DMS79 treated with DMSO at 0.1 percent for 48 hours (cell line): ENCODE data around the gene TTC9B.

Experiments used
- DNase-seq: peaks from one replicate; lab custom pipeline; 2025; lab: John Stamatoyannopoulos, UW

TTC9B gene

GRCh38 chr19:40247735-40248262 is 29.6 kb upstream of the TTC9B start:
- no peak for DNase-seq

DNA sequence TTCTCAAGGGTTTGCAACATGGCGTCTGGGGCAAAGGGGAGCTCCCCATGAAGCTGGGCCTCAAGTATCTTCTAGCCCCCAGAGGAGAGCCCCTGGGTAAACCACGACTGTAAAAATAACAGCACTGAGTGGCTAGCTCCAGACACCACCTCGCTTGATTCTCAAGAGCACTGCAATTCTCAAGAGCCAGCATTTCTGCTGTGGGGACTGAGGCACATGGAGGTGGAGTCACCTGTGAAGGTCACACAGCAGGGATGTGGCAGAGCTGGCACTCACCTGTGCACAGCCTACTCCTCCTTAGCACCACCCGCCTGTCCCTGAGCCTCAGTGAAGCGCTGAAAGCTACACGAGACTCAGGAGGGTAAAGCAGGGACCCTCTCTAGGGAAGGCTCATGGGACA is 29.0 kb upstream of the TTC9B start:
- DNase-seq, result peak; percentile 48

GRCh38 chr19:40246292-40247073 is 28.3 kb upstream of the TTC9B start:
- no peak for DNase-seq

DNA sequence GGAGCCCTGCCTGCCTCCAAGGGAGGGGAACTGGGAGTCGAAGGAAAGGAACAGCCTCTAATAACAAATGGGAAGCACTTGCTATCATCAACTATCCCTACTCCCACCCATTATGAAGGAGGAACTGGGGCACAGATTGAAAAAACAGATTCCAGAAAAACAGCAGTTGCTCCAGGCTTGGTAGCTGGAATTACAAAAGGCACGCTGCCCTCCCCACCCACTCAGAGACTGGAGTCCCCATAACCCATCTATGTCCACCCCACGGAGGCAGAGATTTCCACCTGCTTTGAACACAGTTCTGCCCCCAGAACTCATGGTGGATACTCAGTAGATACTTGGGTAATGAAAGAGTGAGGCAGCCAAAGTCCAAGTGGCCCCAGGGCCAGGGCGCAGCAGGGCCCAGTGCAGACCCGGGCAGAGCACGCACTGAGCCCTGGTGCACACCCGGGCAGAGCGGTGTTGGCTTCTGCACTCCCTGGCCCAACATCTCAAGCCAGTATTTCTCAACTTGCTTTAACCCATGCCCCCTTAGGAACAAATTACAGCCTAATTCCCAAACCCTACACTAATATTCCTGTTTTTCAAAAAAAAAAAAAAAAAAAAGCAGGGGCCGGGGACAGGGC is 27.4 kb upstream of the TTC9B start:
- DNase-seq, result no peak

GRCh38 chr19:40244579-40245317 is 26.6 kb upstream of the TTC9B start:
- DNase-seq, result no peak

DNA sequence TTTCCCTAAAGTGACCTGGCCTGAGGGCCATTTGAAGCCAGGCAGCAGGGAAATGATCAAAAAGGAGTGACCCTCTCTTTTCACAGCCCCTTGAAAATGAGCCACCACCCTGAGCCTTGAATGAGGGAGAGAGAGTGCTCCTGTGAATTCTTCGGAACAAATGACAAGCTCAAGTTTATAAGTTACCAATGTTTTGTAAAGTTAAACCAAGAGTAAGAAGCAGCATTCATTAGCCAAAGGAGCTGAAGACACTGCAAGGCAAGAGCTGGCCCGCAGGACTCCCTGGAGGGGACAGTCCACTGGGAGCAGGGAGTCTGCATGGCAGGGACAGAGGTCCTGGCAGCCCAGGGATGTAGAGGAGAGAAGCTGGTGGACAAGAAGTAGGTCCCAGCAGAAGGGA is 25.0 kb upstream of the TTC9B start:
- no peak for DNase-seq

DNA sequence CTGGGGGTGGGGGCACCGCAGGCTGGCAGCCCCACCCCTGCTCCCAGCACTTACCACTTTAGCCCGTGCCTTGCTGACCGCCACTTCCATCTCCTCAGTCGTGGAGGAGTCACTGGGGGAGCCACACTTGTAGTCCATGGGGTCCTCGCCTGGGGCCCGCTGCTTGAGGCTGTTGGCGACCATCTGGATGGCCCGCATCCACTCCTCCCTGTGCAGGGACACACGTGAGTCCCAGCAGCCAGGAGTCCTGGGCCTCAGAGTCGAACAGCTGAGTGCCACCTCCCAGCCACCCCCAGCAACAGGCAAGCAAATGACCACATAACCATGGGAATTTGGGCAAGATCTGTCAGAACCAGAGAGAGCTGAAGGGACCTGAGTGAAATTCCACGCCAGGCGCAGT is 24.3 kb upstream of the TTC9B start:
- no peak for DNase-seq

- DNase-seq, result no peak
These were observed 23.7 kb upstream of the TTC9B start for GRCh38 chr19:40241809-40242384.

GRCh38 chr19:40241125-40241808 is 23.1 kb upstream of the TTC9B start:
- DNase-seq, result no peak

GRCh38 chr19:40240332-40240731 is 22.1 kb upstream of the TTC9B start:
- no peak for DNase-seq

GRCh38 chr19:40239415-40240226 is 21.4 kb upstream of the TTC9B start:
- DNase-seq, result no peak

DNA sequence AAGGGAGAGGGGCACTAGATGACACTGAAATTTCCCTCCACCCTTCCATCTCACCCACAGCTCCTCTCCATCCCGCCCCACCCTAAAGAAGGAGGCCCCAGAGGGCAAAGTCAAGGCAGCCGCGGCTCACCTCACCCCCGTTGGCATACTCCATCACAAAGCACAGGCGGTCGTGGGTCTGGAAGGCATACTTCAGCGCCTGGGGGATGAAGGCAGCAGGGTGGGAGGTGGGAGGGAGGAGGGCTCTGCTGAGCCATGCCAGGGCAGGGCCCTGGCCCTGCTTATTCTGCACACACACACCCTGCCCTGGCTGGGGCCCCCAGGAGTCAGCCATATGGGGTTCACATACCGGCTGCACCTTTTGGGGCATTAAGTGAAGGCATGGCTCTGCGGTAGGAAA is 20.6 kb upstream of the TTC9B start:
- DNase-seq, result no peak

DNA sequence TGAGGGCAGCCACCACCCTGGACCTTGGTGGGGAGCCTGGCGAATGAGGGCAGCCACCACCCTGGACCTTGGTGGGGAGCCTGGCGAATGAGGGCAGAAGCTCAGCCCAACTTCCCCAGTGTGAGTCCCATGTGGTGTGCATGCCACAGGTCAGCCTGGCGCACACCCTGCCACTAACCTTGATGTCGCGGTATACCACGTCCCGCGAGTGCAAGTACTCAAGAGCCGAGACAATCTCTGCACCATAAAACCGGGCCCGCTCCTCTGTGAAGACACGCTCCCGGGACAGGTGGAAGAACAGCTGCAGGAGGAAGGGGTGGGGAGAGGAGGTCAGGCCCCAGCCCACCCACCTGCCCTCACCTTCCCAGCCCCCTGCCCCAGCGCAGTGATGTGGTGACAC is 19.6 kb upstream of the TTC9B start:
- DNase-seq, result no peak

- no peak for DNase-seq
These were observed 18.2 kb upstream of the TTC9B start for GRCh38 chr19:40236366-40236765.

DNA sequence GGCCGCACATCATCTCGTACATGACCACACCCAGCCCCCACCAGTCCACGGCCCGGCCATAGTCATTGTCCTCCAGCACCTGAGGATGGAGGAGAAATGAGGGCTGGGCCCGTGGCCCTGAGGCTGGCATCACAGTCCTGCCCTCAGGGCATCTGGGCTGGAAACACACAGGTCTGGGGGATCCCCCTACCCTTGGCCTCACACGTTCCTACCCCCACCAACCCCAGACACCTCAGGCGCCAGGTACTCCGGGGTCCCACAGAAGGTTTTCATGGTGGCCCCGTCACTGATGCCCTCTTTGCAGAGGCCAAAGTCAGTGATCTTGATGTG is 17.8 kb upstream of the TTC9B start:
- no peak for DNase-seq

- no peak for DNase-seq
These were observed 17.2 kb upstream of the TTC9B start for GRCh38 chr19:40235238-40236025.

DNA sequence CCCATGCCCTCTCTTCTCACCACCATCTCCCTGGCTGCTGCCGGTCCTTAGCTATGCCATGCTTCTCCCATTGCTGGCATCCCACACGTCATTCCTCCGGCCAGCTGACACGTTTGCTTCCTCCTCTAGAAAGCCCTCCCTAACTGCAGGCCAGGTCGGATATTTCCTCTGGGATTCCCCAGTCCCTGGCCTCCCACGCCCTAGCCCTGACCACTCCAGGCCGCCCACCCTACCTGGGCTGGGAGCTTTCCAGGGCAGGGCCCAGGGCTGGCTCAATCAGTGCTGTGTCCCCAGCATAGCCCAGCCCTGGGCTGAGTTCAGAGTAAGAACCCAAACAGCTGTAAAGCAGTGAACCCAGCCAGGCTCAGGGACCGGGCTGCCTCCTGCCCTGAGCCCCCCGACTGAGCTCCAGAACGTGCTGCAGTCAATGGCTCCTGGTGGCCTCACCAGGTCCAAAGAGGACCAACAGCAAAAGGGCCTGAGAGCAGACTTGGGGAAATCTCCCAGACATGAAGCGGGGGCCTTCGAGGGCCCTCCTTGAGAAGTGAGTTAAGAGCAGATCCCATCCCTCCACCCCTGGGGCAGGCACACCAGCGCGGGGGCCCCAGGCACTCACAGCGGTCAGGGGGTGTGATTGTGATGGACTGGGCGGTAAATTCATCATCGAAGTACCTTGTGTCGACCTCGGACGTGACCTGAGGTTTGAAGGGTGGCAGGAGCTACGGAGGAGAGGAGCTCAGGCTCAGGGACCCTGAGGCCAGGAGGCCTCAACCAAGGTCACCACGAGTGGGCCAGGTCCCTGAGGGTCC is 16.4 kb upstream of the TTC9B start:
- no peak for DNase-seq

DNA sequence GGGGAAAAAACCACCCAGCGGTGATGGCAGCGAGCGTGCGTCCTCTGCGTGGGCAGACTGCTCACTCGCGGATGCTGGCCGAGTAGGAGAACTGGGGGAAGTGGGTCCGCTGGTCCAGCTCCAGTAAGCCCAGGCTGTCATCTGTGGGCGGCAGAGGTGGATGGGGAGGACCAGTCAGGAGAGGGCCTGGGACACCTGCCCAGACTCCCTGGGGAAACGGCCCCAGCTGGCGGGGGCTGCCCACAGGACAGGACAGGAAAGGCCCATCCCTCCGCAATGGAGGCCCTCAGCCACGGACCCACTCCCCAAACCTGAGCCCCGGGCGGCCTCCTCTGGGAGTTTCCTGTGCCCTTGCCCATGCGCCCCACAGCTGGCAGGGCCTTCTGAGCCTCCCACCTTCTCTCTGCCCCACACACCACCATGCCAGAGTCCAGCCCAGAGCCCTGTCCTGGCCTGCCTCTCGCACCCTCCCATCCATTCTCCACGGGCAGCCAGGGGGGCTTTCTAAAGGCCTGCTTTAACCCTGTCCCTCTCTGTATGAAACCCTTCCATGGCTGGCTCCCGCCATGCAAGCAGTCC is 15.7 kb upstream of the TTC9B start:
- no peak for DNase-seq
